ENCODE data around the gene CDK14.
"Not testable (repeated sequence)": the region's sequence is repeated elsewhere in the genome, so short reads cannot be mapped to it uniquely, and the experiment has no call there.

Gene CDK14

DNA sequence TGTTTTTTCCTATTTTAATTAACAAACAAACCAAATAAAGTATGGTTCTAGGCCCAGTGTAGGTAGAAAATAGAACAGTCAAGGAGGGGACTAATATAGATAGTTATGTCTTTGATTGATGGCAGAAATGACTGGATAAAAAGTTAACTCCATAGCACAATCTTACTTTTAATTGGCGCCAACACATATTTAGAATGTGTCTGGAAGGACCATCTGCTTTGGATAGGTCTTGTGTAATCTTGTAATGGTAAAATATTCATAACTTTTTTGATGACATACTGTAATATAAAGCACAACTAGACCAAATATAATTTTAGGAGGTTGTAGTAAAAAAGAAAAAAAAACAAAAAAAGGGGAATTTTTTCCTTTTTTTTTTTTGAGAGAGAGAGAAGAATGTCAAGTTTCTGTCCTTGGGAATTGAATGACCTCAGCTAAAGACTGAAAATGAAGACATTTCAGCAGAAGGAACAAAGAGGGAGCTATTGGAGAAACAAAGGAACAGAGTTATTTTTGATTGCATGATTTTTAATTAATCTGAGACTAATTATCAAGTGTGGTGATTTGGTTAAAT lies 193.7 kb downstream of the CDK14 start:
- no peak overlapping the region for H3K27ac ChIP-seq
- intact Hi-C loops (cut with DNase I; ENCODE audit: low total_unique reads), result no loop called here
- DNase-seq, result no peak
- TF ChIP-seq, protein P1, sequence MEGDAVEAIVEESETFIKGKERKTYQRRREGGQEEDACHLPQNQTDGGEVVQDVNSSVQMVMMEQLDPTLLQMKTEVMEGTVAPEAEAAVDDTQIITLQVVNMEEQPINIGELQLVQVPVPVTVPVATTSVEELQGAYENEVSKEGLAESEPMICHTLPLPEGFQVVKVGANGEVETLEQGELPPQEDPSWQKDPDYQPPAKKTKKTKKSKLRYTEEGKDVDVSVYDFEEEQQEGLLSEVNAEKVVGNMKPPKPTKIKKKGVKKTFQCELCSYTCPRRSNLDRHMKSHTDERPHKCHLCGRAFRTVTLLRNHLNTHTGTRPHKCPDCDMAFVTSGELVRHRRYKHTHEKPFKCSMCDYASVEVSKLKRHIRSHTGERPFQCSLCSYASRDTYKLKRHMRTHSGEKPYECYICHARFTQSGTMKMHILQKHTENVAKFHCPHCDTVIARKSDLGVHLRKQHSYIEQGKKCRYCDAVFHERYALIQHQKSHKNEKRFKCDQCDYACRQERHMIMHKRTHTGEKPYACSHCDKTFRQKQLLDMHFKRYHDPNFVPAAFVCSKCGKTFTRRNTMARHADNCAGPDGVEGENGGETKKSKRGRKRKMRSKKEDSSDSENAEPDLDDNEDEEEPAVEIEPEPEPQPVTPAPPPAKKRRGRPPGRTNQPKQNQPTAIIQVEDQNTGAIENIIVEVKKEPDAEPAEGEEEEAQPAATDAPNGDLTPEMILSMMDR (IDR thresholded peaks at IDR 0.05), result no peak
- H3K4me1 ChIP-seq, result peaks cover 0 to 20% (median 4%) of the 10 kb centered on the region in 4 donors
- H3K9me3 ChIP-seq, result peaks cover 0 to 7% (median 0%) of the 10 kb centered on the region in 3 donors
- H3K36me3 ChIP-seq, result peaks cover 0 to 16% (median 0%) of the 10 kb centered on the region in 3 donors
- H3K27me3 ChIP-seq, result no peaks in the 10 kb centered on the region
- H3K4me3 ChIP-seq, result no peak overlapping the region

DNA sequence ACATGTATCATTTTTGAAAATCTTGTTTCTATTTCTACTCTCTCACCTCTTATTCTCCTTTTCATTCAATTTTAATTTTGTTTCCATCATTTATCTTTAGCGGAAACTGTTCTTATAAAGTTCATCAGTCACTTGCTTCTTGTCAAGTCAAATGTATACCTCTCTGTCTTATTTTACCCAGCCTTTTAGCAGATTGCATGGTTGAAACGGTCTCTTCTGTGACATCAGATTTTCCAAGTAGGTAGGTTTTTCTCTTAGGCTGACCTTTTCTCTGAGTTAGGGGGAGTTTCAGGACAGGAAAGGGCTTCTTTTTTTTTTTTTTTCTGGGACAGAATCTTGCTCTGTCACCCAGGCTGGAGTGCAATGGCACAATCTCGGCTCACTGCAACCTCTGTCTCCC lies 195.5 kb downstream of the CDK14 start:
- DNase-seq, result no peak
- Histone ChIP-seq H3K27me3 (no peaks in the 10 kb centered on the region), H3K27ac (no peak overlapping the region), H3K36me3 (peaks cover 0 to 16% (median 0%) of the 10 kb centered on the region in 3 donors), H3K4me1 (peaks cover 0 to 20% (median 4%) of the 10 kb centered on the region in 4 donors), H3K4me3 (no peak overlapping the region), H3K9me3 (peaks cover 0 to 7% (median 0%) of the 10 kb centered on the region in 3 donors)
- intact Hi-C loops (cut with DNase I; ENCODE audit: low total_unique reads), result no loop called here
- TF ChIP-seq, protein P1 (IDR thresholded peaks at IDR 0.05), result no peak

DNA sequence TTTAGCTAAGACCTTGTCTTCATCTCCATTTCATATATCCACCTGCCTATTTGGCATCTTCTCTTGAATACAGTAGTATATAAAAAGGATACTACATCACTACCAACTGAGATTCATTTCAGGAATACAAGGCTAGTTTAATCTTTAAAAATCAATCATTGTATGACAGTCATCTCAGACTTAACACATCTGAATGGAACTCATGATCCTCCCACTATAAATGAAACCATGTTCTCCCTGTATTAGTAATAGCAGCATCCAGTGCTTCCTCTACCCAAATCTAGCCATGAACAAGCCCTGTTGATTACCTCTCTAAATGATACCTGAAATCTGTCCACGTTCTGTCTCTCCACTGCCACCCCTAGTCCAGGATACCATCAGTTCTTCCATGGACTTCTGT lies 196.2 kb downstream of the CDK14 start:
- H3K27me3 ChIP-seq, result no peaks in the 10 kb centered on the region
- peaks cover 0 to 7% (median 0%) of the 10 kb centered on the region in 3 donors for H3K9me3 ChIP-seq
- H3K27ac ChIP-seq, result no peak overlapping the region
- no peak for DNase-seq
- intact Hi-C loops (cut with DNase I; ENCODE audit: low total_unique reads), result no loop called here
- H3K36me3 ChIP-seq, result peaks cover 0 to 16% (median 0%) of the 10 kb centered on the region in 3 donors
- H3K4me1 ChIP-seq, result peaks cover 0 to 17% (median 4%) of the 10 kb centered on the region in 4 donors
- no peak overlapping the region for H3K4me3 ChIP-seq
- TF ChIP-seq, protein P1 (IDR thresholded peaks at IDR 0.05), result no peak

DNA sequence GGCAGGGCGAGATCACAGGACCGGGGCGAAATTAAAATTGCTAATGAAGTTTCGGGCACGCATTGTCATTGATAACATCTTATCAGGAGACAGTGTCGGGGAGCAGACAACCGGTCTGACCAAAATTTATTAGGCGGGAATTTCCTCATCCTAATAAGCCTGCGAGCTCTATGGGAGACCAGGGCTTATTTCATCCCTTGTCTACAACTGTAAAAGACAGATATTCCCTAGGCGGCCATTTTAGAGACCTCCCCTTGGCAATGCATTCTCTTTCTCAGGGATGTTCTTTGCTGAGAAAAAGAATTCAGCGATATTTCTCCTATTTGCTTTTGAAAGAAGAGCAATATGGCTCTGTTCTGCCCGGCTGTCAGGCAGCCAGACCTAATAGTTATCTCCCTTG lies 198.1 kb downstream of the CDK14 start:
- H3K4me1 ChIP-seq; H3K27ac ChIP-seq; H3K27me3 ChIP-seq; intact Hi-C loops (cut with DNase I; ENCODE audit: low total_unique reads); DNase-seq; H3K9me3 ChIP-seq; H3K4me3 ChIP-seq: not testable (repeated sequence)
- H3K36me3 ChIP-seq, result peaks cover 0 to 16% (median 0%) of the 10 kb centered on the region in 3 donors

DNA sequence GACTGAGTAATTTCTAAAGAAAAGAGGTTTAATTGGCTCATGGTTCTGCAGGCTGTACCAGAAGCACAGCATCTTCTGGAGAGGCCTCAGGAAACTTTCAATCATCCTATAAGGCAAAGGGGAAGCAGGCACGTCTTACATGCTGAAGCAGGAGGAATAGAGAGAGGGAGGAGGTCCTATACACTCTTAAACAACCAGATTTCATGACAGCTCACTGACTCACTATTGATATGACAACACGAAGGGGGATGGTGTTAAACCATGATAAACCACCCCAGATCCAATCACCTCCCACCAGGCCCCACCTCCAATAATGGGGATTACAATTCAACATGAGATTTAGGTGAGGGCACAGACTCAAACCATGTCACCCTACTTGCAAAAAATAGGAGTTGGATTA lies 201.5 kb downstream of the CDK14 start:
- peaks cover 0 to 10% (median 0%) of the 10 kb centered on the region in 3 donors for H3K36me3 ChIP-seq
- H3K4me1 ChIP-seq, result no peaks in the 10 kb centered on the region
- intact Hi-C loops (cut with DNase I; ENCODE audit: low total_unique reads), result no loop called here
- no peak overlapping the region for H3K27ac ChIP-seq
- TF ChIP-seq, protein P1 (IDR thresholded peaks at IDR 0.05), result no peak
- no peak overlapping the region for H3K4me3 ChIP-seq
- peaks cover 0 to 7% (median 0%) of the 10 kb centered on the region in 3 donors for H3K9me3 ChIP-seq
- DNase-seq, result no peak
- H3K27me3 ChIP-seq, result no peaks in the 10 kb centered on the region

DNA sequence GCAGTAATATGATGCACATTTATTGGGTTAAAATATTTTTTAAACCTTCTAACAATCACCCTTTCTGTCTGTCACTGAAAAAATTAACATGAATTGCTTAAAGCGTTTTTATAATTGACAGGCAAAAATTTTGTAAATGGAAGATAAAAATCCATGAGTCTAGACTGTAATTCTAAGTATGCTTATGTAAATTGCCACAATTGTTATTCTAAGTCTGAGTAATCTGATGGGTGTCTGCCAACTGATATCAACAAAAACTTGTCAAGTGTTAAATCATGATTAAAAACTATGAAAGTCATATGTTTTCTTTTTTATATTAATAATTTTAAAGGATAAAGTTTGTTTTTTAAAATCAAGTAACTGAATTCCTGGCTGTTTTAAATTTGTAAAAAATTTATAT lies 208.2 kb downstream of the CDK14 start:
- H3K4me1 ChIP-seq, result peaks cover 0 to 4% (median 0%) of the 10 kb centered on the region in 4 donors
- H3K27me3 ChIP-seq, result no peaks in the 10 kb centered on the region
- no peaks in the 10 kb centered on the region for H3K9me3 ChIP-seq
- H3K4me3 ChIP-seq, result no peak overlapping the region
- TF ChIP-seq, protein P1 (IDR thresholded peaks at IDR 0.05), result no peak
- no peaks in the 10 kb centered on the region for H3K36me3 ChIP-seq
- no peak overlapping the region for H3K27ac ChIP-seq
- intact Hi-C loops (cut with DNase I; ENCODE audit: low total_unique reads), result no loop called here
- no peak for DNase-seq

DNA sequence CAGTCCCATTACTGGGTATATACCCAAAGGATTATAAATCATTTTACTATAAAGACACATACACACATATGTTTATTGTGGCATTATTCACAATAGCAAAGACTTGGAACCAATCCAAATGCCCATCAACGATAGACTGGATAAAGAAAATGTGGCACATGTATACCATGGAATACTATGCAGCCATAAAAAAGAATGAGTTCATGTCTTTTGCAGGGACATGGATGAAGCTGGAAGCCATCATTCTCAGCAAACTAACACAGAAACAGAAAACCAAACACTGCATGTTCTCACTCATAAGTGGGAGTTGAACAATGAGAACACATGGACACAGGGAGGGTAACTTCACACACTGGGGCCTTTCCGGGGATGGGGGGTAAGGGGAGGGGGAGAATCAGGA lies 219.4 kb downstream of the CDK14 start:
- DNase-seq; intact Hi-C loops (cut with DNase I; ENCODE audit: low total_unique reads); H3K27ac ChIP-seq; H3K27me3 ChIP-seq; H3K4me3 ChIP-seq; H3K36me3 ChIP-seq; H3K9me3 ChIP-seq: not testable (repeated sequence)
- peaks cover 0 to 36% (median 5%) of the 10 kb centered on the region in 4 donors for H3K4me1 ChIP-seq

All from tibial artery (tissue), 4 donors.